ENCODE data around the gene ITFG2. TPM values are rescaled to one million over a fixed set of nuclear protein-coding genes. Genes with fewer than 3 reads are reported as not detected.

The ITFG2 gene
- total RNA-seq, 1 donor from 2014 or later, result 12.4 TPM

- Histone ChIP-seq H3K27me3 (ENCODE audit: low read depth) (no peaks in the 10 kb centered on the region), H3K4me3 (no peak overlapping the region), H3K9me3 (replicated peaks) (no peaks in the 10 kb centered on the region), H3K4me1 (peaks cover 17% of the 10 kb centered on the region), H3K36me3 (no peaks in the 10 kb centered on the region), H3K27ac (replicated peaks) (peak overlapping the region; percentile 43)
- intact Hi-C loops (cut with micrococcal nuclease), result no loop called here
- no peak for TF ChIP-seq CTCF (IDR thresholded peaks at IDR 0.05; ENCODE audit: borderline replicate concordance)
- DNase-seq, result no peak
Measured at GRCh38 chr12:2844786-2845185, 32.3 kb downstream of the ITFG2 start.

- H3K4me3 ChIP-seq, result no peak overlapping the region
- H3K27ac ChIP-seq (replicated peaks), result peak overlapping the region; percentile 43
- no peaks in the 10 kb centered on the region for H3K27me3 ChIP-seq (ENCODE audit: low read depth)
- no peaks in the 10 kb centered on the region for H3K36me3 ChIP-seq
- no peak for TF ChIP-seq CTCF (IDR thresholded peaks at IDR 0.05; ENCODE audit: borderline replicate concordance)
- no peaks in the 10 kb centered on the region for H3K9me3 ChIP-seq (replicated peaks)
- intact Hi-C loops (cut with micrococcal nuclease), result no loop called here
- peaks cover 17% of the 10 kb centered on the region for H3K4me1 ChIP-seq
- peak; percentile 28 for DNase-seq
Measured at GRCh38 chr12:2845280-2845679, 32.8 kb downstream of the ITFG2 start.

GRCh38 chr12:2851931-2852330, 39.5 kb downstream of the ITFG2 start:
- Histone ChIP-seq H3K27ac (replicated peaks) (no peak overlapping the region), H3K36me3 (no peaks in the 10 kb centered on the region), H3K27me3 (ENCODE audit: low read depth) (no peaks in the 10 kb centered on the region), H3K4me3 (no peak overlapping the region), H3K4me1 (peaks cover 4% of the 10 kb centered on the region), H3K9me3 (replicated peaks) (no peaks in the 10 kb centered on the region)
- no peak for TF ChIP-seq CTCF (IDR thresholded peaks at IDR 0.05; ENCODE audit: borderline replicate concordance)
- no peak for DNase-seq
- intact Hi-C loops (cut with micrococcal nuclease), result no loop called here

- Histone ChIP-seq H3K9me3 (replicated peaks) (no peaks in the 10 kb centered on the region), H3K27ac (replicated peaks) (no peak overlapping the region), H3K4me1 (peaks cover 4% of the 10 kb centered on the region), H3K4me3 (no peak overlapping the region), H3K27me3 (ENCODE audit: low read depth) (no peaks in the 10 kb centered on the region), H3K36me3 (no peaks in the 10 kb centered on the region)
- peak; percentile 88 for TF ChIP-seq CTCF (IDR thresholded peaks at IDR 0.05; ENCODE audit: borderline replicate concordance)
- intact Hi-C loops (cut with micrococcal nuclease), result no loop called here
- peak; percentile 84 for DNase-seq
Measured at GRCh38 chr12:2853626-2854025, 41.2 kb downstream of the ITFG2 start.

GRCh38 chr12:2854669-2855453, 42.4 kb downstream of the ITFG2 start:
- no peak for TF ChIP-seq CTCF (IDR thresholded peaks at IDR 0.05; ENCODE audit: borderline replicate concordance)
- no peak overlapping the region for H3K4me3 ChIP-seq
- no peaks in the 10 kb centered on the region for H3K9me3 ChIP-seq (replicated peaks)
- no peaks in the 10 kb centered on the region for H3K36me3 ChIP-seq
- intact Hi-C loops (cut with micrococcal nuclease), result no loop called here
- H3K4me1 ChIP-seq, result peaks cover 4% of the 10 kb centered on the region
- no peak for DNase-seq
- no peaks in the 10 kb centered on the region for H3K27me3 ChIP-seq (ENCODE audit: low read depth)
- no peak overlapping the region for H3K27ac ChIP-seq (replicated peaks)
